SK-MEL-5 (cell line): Measurements from ENCODE around the gene TCF7L1. TPM values are rescaled to one million over a fixed set of nuclear protein-coding genes. Genes with fewer than 3 reads are reported as not detected.
A peak's percentile ranks its signal among the peaks of the same experiment; 100 is the strongest.

Source experiments
- DNase-seq: peaks from one replicate; pipeline ENCODE4 v3.0.0-alpha.2; 2016; ENCODE audit warnings: low read depth, low spot score
- in situ Hi-C: cut with HindIII; loops from 2 replicates; pipeline ENCODE4 v1.10.0; 2016; ENCODE audit warnings: low sequenced_read_pairs, high pct_unique_total_duplicates, low pct_unique_long_range_greater_than_20kb
- total RNA-seq: library from RNA; depleted of rRNA; stranded (reverse); fragments of >200 nt; shearing (Covaris generic); gene quantifications from 2 replicates; pipeline ENCODE4 v1.2.3, GENCODE V29; 2014

TCF7L1 gene
- total RNA-seq, 1 experiment from 2014 or later = 0.71 TPM

- no peak for DNase-seq
- in situ Hi-C loops = no loop called here
These were observed 121.5 kb downstream of the TCF7L1 start for GRCh38 chr2:85254540-85255300.

GRCh38 chr2:85255456-85255812 lies 122.2 kb downstream of the TCF7L1 start:
- in situ Hi-C loops = no loop called here
- DNase-seq = no peak

GRCh38 chr2:85255813-85256594 lies 122.8 kb downstream of the TCF7L1 start:
- in situ Hi-C loops = no loop called here
- DNase-seq = peak; percentile 32

- in situ Hi-C loops = no loop called here
- DNase-seq = no peak
These were observed 124.3 kb downstream of the TCF7L1 start for GRCh38 chr2:85257359-85257969.

GRCh38 chr2:85257970-85258605 lies 124.9 kb downstream of the TCF7L1 start:
- in situ Hi-C loops = no loop called here
- DNase-seq = no peak

- in situ Hi-C loops = no loop called here
- DNase-seq = peak; percentile 30
These were observed 126.0 kb downstream of the TCF7L1 start for GRCh38 chr2:85259101-85259590.

- no peak for DNase-seq
- in situ Hi-C loops = no loop called here
These were observed 126.7 kb downstream of the TCF7L1 start for GRCh38 chr2:85259879-85260278.

- in situ Hi-C loops = no loop called here
These were observed 130.4 kb downstream of the TCF7L1 start for GRCh38 chr2:85263591-85263990.

GRCh38 chr2:85264471-85264870 lies 131.3 kb downstream of the TCF7L1 start:
- in situ Hi-C loops = no loop called here
- DNase-seq = no peak

More at GRCh38 chr2:85263591-85263990, 130.4 kb downstream of the TCF7L1 start:
- no peak for DNase-seq

- in situ Hi-C loops = no loop called here
- DNase-seq = no peak
These were observed 132.1 kb downstream of the TCF7L1 start for GRCh38 chr2:85265304-85265703.

GRCh38 chr2:85266146-85267041 lies 133.2 kb downstream of the TCF7L1 start:
- in situ Hi-C loops = no loop called here
- DNase-seq = peak; percentile 81

GRCh38 chr2:85269959-85270358 lies 136.8 kb downstream of the TCF7L1 start:
- no peak for DNase-seq
- in situ Hi-C loops = no loop called here

- in situ Hi-C loops = no loop called here
- DNase-seq = no peak
These were observed 139.2 kb downstream of the TCF7L1 start for GRCh38 chr2:85272357-85272756.

- in situ Hi-C loops = no loop called here
- no peak for DNase-seq
These were observed 140.8 kb downstream of the TCF7L1 start for GRCh38 chr2:85273738-85274731.

- no peak for DNase-seq
- in situ Hi-C loops = no loop called here
These were observed 142.9 kb downstream of the TCF7L1 start for GRCh38 chr2:85275984-85276540.
